Measurements from ENCODE around the gene LTC4S. TPM values are rescaled to one million over a fixed set of nuclear protein-coding genes. Genes with fewer than 3 reads are reported as not detected.

LTC4S gene
- total RNA-seq, 4 donors from 2014 or later = 4.1 to 22.9 (median 13.6) TPM; not detected in 1

- H3K27ac ChIP-seq = peak overlapping the region; percentile 77 to 81
- H3K36me3 ChIP-seq = no peaks in the 10 kb centered on the region
- H3K27me3 ChIP-seq = no peaks in the 10 kb centered on the region
- peak; percentile 6 to 42 for TF ChIP-seq POLR2A (IDR thresholded peaks at IDR 0.05)
- TF ChIP-seq, protein P1, sequence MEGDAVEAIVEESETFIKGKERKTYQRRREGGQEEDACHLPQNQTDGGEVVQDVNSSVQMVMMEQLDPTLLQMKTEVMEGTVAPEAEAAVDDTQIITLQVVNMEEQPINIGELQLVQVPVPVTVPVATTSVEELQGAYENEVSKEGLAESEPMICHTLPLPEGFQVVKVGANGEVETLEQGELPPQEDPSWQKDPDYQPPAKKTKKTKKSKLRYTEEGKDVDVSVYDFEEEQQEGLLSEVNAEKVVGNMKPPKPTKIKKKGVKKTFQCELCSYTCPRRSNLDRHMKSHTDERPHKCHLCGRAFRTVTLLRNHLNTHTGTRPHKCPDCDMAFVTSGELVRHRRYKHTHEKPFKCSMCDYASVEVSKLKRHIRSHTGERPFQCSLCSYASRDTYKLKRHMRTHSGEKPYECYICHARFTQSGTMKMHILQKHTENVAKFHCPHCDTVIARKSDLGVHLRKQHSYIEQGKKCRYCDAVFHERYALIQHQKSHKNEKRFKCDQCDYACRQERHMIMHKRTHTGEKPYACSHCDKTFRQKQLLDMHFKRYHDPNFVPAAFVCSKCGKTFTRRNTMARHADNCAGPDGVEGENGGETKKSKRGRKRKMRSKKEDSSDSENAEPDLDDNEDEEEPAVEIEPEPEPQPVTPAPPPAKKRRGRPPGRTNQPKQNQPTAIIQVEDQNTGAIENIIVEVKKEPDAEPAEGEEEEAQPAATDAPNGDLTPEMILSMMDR (IDR thresholded peaks at IDR 0.05) = peak; percentile 69 to 96 (median 94)
- H3K4me3 ChIP-seq = peak overlapping the region; percentile 46 to 52
- DNase-seq = peak; percentile 67 to 77
- H3K4me1 ChIP-seq = peaks cover 0 to 9% of the 10 kb centered on the region in 2 donors
- intact Hi-C loops (cut with DNase I; ENCODE audit: low total_unique reads) = no loop called here
- H3K9me3 ChIP-seq = no peaks in the 10 kb centered on the region
Observed at GRCh38 chr5:179795863-179796833, 2.4 kb downstream of the LTC4S start.

- H3K4me3 ChIP-seq = no peak overlapping the region
- H3K27me3 ChIP-seq = no peaks in the 10 kb centered on the region
- TF ChIP-seq, protein P1 (IDR thresholded peaks at IDR 0.05) = no peak
- no peak for TF ChIP-seq POLR2A (IDR thresholded peaks at IDR 0.05)
- intact Hi-C loops (cut with DNase I; ENCODE audit: low total_unique reads) = no loop called here
- H3K27ac ChIP-seq = peak overlapping the region; percentile 77 to 81
- H3K9me3 ChIP-seq = no peaks in the 10 kb centered on the region
- H3K4me1 ChIP-seq = peaks cover 0 to 9% of the 10 kb centered on the region in 2 donors
- peak in 1 of 2 donors; percentile 21 for DNase-seq
- H3K36me3 ChIP-seq = no peaks in the 10 kb centered on the region
Observed at GRCh38 chr5:179796877-179797608, 3.3 kb downstream of the LTC4S start.

DNA sequence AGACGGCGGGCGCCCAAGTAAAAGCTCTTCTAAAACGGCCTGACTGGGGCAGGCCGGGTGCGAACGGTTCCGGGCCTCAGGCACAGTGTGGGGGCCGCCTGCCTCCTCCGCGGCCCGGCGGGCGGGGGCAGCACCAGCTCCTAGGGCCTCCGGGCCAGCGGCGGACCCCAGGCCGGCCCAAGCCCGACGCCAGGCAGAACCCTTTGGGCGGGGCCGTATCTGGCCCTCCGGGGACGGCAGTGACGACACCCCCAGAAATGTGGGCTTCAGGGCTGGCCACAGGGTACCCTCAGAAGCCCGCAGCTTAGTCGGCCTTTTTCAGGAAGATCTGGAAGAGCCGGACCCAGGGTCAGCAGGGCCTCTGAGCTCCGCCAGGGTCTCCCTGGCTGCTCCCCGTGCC lies 4.0 kb downstream of the LTC4S start:
- Histone ChIP-seq H3K27me3 (no peaks in the 10 kb centered on the region), H3K4me3 (no peak overlapping the region), H3K9me3 (no peaks in the 10 kb centered on the region), H3K4me1 (peaks cover 0 to 9% of the 10 kb centered on the region in 2 donors), H3K36me3 (no peaks in the 10 kb centered on the region), H3K27ac (no peak overlapping the region)
- DNase-seq = no peak
- TF ChIP-seq, protein P1 (IDR thresholded peaks at IDR 0.05) = no peak
- no peak for TF ChIP-seq POLR2A (IDR thresholded peaks at IDR 0.05)
- intact Hi-C loops (cut with DNase I; ENCODE audit: low total_unique reads) = no loop called here

DNA sequence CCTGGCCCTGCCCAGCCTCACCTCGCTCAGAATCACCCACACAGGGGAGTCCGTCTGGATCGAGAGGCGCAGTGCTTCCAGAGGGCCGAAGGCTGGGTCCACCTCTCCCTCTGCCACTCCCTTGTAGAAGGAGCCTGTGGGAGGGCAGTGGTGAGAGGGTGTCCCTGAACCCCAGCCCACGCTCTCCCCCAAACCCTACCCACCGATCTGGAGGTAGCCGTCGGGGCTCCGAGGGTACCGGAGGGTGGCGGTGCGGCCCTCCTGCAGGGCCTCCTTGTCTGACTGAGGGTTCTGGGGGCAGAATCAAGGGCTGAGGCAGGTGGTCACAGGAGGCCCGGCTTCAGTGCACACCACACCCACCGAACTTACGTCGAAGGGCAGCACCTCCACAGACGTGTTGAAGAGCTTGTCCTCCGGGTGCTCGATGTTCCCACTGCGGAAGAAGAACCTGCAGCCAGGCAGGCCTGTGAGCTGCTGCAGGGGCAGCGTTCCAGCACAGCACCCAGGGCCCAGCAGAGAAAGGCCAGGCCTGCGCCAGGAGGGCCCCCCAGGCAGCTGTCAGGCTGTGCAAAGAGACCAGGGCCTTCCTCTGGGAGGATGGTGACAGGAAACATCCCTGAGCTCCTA lies 4.5 kb downstream of the LTC4S start:
- Histone ChIP-seq H3K4me1 (peaks cover 0 to 9% of the 10 kb centered on the region in 2 donors), H3K27ac (no peak overlapping the region), H3K4me3 (no peak overlapping the region), H3K36me3 (no peaks in the 10 kb centered on the region), H3K9me3 (no peaks in the 10 kb centered on the region), H3K27me3 (no peaks in the 10 kb centered on the region)
- TF ChIP-seq, protein P1 (IDR thresholded peaks at IDR 0.05) = no peak
- no peak for TF ChIP-seq POLR2A (IDR thresholded peaks at IDR 0.05)
- DNase-seq = no peak
- intact Hi-C loops (cut with DNase I; ENCODE audit: low total_unique reads) = no loop called here

All from uterus (tissue), 4 donors.